NCI-H2029 (cell line): ENCODE measurements around the gene GPR18.
"Not testable (repeated sequence)": the region's sequence is repeated elsewhere in the genome, so short reads cannot be mapped to it uniquely, and the experiment has no call there.

ENCODE experiments used
- DNase-seq: peaks from one replicate; lab custom pipeline; 2025; lab: John Stamatoyannopoulos, UW

Gene GPR18

GRCh38 chr13:99228737-99229691, 29.2 kb downstream of the GPR18 start:
- DNase-seq: no peak

- no peak for DNase-seq
Measured at GRCh38 chr13:99227909-99228688, 30.1 kb downstream of the GPR18 start.

- DNase-seq: no peak
Measured at GRCh38 chr13:99227331-99227900, 30.8 kb downstream of the GPR18 start.

- DNase-seq: no peak
Measured at GRCh38 chr13:99226513-99226912, 31.7 kb downstream of the GPR18 start.

- no peak for DNase-seq
Measured at GRCh38 chr13:99225078-99225477, 33.1 kb downstream of the GPR18 start.

DNA sequence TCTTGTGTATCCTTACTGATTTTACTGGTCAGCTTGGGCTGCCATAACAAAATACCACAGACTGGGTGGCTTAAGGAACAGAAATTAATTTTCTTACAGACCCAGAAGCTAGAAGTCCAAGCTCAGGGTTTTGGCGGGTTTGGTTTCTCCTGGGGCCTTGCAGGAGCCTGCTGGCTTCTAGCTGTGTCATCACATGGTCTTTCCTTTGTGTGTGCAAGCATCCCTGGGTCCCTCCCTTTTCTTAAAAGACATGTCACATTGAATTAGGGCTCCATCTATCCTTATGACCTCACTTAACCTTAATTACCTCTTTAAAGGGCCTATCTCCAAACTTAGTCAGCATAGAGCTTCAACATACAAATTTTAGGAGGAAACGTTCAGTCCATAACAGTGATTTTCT, 34.2 kb downstream of the GPR18 start:
- no peak for DNase-seq

DNA sequence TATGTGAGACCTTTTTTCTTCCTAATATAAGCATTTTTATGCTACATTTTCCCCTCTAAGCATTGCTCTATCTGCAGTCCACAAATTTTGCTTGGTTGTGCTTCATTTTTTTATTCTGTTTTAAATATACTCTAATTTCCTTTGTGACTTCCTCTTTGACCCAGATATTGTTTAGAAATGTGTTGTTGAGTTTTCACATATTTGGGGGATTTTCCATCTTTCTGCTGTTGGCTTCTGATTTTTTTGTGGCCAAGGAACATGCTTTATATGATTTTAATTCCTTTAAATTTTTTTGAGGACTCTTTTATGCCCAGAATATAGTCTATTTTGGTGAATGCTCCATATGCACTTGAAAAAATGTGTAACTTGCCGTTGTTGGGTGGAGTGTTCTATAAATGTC, 34.6 kb downstream of the GPR18 start:
- DNase-seq: no peak

- DNase-seq: no peak
Measured at GRCh38 chr13:99221567-99222239, 36.5 kb downstream of the GPR18 start.

DNA sequence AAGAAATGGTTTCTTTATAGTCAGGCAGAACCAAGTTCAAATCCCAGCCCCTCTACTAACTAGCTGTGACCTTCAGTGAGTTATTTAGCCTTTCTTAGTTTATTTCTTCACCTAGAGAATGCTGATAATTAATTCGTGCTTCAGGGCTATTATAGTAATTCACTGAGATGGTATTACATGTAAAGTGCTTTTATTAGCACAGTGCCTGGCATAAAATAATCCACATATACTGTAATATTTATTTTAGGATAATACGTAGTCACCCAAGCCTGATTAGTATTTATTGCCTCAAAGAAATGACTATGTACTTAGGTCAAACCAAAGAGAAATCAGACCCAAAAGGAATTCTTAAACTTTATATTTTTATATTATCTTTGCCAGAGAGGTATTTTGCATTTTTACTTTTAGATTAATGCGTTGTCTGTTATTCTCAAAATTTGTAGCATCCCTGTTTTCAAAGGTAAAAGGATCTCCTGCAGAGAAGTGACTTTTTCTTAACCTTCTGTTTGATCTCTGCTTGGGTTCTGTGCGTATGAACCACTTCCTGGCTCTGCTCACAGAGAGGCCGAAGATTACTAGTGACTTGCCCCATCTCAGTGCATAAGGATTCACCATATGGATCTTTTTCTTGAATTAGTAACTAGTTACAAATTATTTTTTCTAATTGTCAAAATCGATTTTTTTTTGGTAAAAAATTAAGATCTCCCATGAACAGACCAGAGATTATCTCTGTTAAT, 37.8 kb downstream of the GPR18 start:
- DNase-seq: no peak

DNA sequence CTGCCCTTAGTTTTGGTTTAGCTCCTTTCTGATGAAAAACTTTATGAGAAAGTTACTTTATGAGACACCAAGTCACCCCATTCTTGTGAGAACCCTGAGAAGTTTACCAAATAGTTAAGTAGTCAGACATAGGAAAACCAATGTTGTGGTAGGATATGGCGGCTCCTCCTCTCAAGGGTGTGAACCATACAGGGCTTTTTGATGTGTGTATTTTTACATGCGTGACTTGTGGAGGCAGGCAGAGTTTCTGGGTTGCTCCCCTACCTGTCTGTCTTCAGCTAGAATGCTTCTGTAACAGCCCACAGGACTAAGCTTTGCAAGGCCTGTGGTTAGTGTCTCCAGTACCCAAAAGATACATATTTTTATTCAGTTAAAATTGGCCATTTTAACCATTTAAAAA, 39.2 kb downstream of the GPR18 start:
- DNase-seq: no peak

- no peak for DNase-seq
Measured at GRCh38 chr13:99218545-99218944, 39.6 kb downstream of the GPR18 start.

GRCh38 chr13:99218126-99218525, 40.1 kb downstream of the GPR18 start:
- no peak for DNase-seq

DNA sequence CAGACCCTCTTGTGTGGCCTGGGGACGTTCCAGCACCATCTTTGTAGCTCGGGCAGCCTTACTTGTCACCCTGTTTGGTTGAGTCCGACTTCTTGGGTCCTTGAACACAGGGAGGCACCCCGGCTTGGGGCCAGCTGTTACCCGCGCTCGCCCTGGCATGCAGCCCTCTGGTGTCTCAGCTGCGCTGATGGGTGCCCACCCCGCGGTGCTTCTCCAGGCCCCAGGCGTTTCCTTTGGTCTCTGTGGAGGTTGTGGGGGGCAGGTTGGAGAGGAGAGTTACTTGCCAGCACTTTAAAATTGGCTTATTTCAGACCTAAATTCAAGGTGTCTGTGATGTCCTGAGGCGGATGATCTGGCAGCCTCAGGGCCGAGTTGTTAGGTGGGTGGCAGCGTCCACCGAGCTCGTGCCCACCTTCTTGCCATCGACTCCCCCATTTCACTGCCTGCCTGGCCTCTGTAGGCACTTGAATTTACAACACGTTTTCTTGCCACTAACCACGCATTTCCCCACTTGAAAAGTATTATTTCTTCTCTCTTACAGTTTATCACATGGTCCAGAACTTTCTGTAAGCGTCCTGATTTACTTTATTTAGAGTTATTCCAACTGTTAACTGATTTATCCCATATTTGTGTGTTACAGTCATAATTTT, 40.6 kb downstream of the GPR18 start:
- DNase-seq: no peak

- no peak for DNase-seq
Measured at GRCh38 chr13:99215184-99215830, 42.9 kb downstream of the GPR18 start.

DNA sequence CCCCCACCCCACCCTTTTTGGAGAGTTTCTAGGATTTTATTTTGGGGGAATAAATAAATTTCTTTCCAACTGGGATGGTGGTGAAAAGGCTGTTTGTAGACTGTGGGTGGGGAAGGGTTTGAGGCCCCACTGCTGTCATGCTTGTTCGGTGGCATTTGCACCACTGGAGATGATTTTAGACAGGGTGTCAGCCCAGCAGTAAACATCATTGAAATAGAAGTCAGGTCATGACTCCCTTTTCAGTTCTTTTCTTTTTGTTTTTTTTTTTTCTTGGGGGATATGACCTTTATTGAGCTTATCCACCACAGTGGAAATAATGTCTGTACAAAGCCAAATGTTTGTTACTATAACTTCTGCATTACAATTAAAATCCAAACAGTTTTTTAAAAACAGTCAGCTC, 43.4 kb downstream of the GPR18 start:
- no peak for DNase-seq

DNA sequence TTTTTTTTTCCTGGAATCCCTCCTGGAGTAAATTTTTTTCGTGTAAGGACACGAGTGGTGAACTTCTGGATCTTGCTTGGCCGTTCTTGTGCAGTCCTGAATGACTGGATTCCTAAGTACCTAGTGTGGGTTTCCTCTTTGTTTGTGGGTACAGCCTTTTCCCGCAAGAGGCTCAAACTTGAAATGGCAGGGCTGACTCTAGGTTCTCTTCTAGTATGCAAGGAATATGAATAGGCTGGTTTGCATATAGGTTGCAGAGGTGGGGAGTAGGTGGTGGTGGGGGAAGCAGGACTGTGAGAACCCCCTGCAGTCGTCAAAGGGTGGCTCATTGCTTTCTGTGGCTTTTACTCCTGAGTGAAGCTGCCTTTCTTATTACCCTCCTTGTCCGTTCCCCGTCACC, 43.9 kb downstream of the GPR18 start:
- no peak for DNase-seq

GRCh38 chr13:99211421-99212035, 46.7 kb downstream of the GPR18 start:
- no peak for DNase-seq

GRCh38 chr13:99210627-99211026, 47.6 kb downstream of the GPR18 start:
- not testable (repeated sequence) for DNase-seq

DNA sequence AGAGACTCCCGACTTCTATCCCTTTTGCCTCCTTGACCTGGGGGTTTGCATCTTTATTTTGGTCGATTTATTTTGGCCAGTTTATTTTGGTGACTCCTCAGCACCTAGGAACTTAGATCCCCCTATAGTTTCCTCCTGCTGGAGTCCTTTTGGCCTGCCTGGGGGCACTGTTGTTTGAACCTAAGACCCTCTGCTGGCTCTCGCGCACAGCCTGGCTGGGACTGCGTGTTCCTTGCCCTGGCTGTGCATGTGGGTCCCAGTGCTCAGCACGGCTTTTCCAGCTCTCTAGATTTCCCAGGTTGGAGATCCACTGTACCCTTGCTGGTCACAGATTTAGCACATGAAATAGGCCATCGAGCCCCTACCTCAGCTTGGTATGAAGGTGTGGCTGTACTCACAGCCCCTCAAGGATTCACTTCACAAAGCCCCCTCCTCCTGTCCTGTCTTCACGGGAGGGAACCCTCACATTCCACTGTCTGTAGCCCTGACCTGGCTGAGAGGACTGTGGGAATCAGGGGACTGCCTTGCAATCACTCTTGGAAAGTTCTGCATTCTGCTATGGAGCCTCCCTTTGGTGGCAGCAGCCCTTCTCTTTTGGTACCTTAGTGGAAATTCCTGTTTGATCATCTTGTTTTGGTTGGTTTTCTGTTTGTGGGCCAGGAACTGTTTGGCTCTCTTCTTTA, 49.2 kb downstream of the GPR18 start:
- no peak for DNase-seq
